Stimulated activated CD8-positive, alpha-beta memory T cell treated with anti-CD3 and anti-CD28 coated beads, Interleukin-15, amount 100 ng/mL, for 48 hours (primary cell): ENCODE data around the gene CXADR.
"Not testable (repeated sequence)": the region's sequence is repeated elsewhere in the genome, so short reads cannot be mapped to it uniquely, and the experiment has no call there.

ENCODE experiments used
- DNase-seq, 2 donors: peaks; one replicate each; pipeline ENCODE4 v3.0.0-alpha.2; 2020; ENCODE audit warnings: low read depth in 2 of 2

The CXADR gene

DNA sequence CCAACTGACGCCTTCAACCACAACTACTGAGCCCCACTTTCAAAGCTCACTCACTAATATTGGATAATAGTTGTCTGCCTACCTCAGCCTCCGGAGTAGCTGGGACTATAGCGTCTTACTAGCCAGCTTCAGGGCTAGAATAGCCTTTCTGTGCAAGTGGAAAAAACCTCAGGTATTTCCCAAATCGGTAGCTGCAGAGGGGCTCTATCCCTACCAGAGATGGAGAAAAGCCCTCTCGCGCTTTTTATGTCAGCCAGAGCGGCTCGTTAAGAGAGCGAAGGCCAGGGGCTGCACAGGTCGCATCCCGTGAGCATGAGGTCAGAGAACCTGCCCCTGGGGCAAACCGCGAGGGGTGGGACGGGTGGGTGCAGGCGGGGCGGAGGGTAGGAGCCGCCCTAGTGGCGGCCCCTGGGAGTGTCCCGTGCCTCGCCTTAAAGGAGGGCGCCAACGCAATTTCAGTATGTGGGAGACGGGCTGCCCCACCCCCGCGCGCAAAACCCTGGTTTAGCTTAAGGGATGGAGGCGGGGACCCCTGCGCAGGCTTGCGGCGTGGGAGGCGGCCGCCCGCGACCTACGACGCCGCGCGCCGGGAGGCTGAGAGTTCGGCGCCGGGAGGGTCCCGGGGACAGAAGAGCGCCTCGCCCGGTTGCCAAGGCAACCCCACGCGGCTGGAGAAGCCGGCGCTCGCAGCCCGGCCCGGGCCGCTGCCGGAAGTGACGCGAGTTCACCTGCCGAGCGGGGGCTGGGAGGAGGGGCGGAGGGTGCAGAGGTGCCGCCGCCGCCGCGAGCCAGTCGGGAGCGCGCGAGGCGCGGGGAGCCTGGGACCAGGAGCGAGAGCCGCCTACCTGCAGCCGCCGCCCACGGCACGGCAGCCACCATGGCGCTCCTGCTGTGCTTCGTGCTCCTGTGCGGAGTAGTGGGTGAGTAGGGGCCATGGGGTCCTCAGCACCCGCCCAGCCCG, at the start of gene CXADR:
CXADR (plus strand) TSS at position 791 of the 961 bp plus-strand sequence; CDS start at position 878, 87 bp downstream.
- DNase-seq, result peak; percentile 61 to 68

DNA sequence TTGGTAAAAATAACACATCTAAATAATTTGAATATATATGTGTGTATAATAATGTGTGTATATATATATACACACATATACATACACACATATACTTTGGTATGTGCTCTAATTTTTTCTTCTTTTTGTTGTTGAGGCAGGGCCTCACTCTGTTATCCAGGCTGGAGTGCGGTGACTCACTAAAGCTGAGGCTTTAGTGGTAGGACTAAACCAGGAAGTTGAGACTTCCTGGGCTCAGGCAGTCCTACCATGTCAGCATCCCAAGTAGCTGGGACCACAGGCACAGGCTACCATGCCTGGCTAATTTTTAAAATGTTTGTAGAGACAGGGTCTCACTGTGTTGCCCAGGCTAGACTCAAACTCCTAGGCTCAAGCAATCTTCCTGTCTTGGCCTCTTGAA, 46.7 kb upstream of the CXADR start:
- no peak for DNase-seq

DNA sequence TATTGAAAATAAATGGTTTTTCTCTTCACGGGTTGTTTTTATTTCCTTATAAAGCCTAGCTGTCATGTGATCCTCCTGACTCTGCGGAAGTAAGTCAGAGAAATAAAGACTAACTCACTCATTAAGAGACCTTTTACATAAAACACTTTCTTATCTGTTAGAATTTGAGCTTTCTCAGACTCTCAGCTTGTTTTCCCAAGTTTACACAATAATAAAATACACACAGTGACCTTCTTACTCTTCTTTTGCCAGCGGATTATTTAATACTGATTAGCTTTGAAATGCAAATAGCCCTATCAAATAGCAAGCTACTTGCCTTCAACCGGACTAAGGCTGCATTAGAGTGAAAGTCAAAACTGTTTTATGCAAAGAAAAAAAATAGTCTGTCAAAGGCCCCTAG, 45.5 kb upstream of the CXADR start:
- DNase-seq, result no peak

DNA sequence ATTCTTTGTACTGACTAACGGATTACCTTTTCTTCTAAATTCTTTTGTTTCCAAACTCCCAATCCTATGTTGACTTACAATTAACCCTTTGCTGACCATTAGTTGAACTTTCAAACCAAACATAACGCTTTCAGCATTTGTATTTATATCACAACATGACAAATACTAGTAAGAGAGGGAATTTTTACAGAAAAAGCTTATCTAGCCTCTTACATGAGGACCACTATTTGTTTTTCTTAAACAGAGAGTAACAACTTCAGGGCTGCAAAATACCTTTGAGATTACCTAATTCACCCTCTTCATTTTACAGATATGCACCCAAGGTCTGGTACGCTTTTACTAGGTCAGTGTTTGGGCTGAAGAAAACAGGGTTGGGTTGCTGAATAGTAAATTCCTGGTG, 45.0 kb upstream of the CXADR start:
- no peak for DNase-seq

DNA sequence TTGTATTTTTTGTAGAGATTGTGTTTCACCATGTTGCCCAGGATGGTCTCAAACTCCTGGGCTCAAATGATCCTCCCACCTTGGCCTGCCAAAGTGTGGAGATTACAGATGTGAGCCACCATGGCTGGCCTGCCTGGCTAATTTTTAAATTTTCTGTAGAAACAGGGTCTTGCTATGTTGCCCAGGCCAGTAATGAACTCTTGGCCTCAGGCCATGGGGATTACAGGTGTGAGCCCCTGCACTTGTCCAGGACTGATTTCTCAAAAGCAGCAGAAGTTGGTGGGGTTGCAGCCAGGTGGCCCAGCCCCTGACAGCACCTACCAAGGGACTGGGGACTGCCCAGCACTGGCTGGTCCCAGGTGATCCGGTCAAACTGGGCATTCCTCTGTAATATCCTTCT, 44.1 kb upstream of the CXADR start:
- no peak for DNase-seq

DNA sequence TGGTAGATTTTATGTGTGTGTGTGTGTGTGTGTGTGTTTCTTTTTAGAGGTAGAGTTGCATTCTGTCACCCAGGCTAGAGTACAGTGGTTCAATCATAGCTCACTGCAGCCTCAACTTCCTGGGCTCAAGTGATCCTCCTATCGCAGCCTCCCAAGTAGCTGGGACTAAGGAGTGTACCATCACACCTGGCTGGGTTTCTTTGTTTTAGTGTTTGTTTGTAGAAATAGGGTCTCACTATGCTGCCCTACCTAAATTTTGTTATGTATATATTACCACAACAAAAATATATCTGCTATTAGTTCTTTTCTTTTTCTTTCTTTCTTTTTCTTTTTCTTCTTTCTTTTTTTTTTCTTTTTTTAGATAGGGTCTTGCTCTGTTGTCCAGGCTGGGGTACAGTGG, 43.1 kb upstream of the CXADR start:
- DNase-seq, result no peak

DNA sequence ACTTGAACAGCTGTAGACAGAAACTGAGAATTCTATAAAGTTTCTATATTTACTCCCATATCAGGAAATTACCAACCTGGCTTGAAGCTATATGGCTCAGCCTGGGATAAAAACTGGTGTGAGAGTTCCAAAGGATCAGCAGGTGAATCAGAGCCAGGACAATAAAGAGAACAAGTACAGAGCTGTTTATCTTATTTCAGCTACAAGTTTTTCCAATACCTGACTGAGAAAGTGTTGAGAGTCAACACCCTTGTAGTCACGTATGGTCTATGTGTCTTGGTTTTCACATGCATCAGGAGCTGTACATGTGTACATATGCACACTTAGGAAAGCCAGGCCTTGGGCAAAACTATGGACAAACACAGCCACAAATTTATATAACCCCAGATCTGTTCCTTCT, 40.7 kb upstream of the CXADR start:
- no peak for DNase-seq

DNA sequence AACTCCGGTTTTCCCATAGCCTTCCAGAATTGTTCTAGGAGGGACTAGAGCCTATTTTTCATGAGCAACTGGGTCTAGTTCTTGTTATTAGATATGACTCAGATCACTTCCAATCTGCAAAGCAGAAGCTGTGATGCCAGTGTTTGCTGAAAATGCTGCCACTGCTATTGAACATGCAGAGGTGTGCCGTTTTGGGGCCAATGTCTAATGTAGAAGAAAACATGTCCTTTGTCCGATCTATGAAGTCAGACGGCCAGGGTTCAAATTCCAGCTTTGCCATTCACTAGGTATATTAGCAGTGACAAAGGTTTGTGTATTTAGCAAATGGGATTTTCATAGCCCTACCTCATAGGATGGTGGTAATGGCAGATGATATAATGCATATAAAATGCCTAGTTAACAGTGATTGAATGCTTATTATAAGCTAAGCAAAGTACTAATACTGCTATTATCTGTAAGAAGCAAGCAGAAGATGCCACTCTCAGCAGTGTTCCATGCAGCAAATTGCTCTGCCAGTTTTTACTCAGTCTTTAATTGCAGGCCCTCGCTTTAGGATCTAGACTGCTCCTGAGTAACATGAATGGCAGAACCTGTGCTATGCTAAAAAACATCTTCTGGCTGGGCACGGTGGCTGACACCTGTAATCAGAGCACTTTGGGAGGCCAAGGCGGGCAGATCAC, 40.1 kb upstream of the CXADR start:
- no peak for DNase-seq

DNA sequence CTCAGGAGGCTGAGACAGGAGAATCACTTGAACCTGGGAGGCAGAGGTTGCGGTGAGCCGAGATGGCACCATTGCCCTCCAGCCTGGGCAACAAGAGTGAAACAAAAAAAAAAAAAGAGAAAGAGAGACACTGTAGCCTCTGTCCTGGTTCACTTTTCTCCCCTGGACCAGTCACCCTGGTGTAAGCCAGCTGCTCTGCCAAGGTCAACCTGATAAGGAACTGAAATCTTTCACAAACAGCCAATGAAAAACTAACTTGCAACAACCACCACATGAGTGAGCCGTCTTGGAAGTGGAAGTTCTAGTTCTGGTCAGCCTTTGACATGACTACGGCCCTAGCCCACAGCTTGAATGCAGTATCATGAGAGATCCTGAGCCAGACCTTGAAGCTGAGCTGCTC, 36.8 kb upstream of the CXADR start:
- no peak for DNase-seq

DNA sequence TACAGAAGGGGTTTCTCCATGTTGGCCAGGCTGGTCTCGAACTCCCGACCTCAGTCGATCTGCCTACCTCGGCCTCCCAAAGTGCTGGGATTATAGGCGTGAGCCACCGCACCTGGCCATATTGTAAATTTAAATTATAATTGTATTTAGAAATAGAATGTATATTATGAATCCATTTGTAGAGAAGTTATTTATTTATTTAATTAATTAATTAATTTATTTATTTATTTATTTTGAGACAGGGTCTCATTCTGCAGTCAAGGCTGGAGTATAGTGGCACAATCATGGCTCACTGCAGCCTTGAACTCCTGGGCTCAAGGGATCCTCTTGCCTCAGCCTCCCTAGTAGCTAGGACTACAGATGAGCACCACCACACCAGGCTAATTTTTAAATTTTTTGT, 34.7 kb upstream of the CXADR start:
- not testable (repeated sequence) for DNase-seq

DNA sequence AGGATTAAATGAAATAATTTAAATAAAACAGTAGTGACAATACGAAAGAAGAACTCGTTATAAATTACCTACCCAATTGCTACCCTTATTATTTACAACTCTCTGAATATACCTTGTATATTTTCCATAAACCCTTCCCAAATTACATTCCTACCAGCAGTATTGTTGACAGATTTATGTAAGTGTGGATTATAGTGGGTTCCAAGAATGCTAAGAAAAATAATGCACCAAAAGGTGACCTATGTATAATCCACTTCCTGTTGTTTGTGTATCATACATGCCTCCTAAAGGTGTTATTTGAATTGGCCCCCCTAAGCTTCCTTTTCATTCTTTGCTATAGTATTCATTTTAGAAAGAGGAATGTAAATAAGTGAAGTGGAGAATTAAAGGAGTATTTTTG, 33.2 kb upstream of the CXADR start:
- DNase-seq, result no peak

DNA sequence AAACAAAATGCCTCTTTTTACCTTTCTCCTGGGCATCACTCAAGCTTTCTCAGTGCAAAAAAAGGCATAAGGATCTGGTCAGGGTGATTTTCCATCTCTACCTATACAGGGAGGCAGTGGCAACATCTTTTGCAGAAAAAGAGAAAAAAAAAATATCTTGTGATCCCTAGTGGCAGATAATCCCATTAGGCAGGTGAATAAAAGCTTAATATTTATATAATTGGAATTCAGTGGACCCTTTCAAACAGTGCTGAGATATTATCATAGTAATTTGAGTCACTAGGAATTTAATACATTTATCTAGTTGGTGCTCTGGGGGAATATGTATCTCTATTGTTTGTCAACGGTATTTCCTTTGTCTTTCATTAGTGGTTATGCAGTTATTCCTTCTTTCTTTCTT, 29.9 kb upstream of the CXADR start:
- DNase-seq, result no peak

DNA sequence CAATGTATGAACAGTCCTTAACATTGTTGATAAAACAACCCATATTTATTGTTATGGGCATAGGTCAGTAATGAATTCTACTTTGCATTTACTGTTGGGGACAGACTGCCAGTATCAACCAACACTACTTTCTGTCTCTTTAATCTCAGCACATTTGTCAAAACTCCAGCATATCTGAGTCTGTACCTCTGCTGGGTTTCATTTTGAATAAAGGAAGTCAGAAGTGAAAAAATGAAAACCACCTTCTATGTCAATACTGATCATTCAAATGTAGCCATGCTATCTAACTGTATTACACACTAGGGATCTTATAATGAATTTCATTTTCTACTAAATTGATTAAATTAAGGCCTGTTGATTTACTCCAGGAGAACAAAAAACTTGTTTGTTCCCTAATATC, 24.2 kb upstream of the CXADR start:
- DNase-seq, result no peak

DNA sequence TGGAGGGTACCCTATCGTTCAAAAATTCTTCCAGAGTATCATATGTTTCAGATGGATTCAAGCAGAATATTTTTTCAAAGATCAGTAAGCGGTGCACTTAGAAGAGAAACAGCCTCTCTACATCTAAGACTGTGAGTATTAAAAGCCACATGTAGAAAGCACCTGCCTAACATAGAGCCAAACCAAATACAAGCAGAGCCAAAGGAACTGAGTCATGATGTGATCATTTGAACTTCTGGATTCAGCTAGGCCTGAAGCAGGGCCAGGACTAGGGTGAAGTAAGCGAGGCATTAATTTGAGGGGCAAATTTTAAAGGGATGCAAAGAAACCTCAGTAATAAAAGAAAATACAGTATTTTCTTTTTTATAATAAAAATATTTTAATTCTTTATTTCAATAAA, 23.3 kb upstream of the CXADR start:
- DNase-seq, result not testable (repeated sequence)

DNA sequence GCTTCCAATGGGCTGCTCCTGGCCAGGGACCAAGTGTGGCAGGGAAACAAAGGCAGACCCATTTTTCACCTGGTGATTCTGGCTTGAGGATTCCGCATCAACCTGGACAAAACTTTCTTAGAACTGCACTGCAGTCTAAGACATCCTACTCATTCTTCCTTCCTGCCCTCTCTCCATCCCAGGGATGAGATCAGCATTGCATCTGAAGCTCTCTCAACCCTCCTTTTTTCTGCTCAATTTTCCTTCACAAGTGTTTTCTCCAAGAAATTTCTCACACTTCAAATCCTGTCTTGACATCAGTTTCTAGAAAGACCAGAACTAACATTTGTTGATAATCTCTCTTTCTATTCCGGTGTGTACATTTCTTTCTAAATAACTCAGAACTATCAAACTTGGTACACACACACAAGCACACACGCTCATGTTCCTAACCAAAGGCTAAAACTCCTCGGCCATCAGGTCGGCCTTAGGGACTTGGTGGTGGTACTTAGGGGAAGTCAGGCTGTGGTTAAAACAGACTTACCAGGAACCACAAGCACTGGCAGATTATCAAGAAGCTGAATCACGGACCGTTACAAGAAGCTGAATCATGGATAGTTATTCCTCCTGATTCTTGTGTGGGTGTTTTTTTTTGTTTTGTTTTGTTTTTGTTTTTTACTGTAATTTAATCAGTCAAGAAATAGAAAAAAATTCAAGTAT, 21.0 kb upstream of the CXADR start:
- no peak for DNase-seq

DNA sequence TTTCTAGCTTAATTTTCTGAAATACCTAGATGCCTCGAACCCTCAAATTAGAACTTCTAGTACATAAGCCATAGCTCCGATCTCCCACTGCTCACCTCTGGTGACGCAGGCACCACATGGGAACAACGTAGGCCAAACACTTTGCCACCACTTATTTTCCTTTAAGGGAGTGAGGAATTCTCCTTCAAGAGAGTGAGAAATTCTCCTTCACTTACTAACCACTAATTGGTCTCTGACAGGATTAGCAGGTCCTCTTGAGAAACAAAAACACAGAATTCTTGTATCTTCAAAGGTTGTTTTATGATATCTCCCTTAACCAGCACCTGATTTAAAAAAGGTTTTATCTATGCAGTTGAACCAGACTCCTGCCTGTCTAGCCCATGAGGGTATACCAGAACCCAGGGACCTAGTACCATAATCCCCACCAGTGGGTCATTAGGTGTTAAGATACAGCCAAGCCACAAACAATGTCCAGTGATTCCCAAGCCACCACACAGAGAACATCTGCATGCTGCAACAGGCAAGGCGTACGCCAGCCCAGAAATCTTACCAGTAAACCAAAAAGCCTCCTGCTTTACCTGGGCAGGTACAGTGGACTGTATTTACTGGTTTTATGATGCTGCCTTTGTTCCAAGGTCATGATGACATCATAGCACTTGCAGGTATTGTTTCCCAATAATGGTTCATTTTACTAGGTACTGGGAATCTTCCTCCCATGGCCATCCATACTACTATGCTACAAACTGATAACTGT, 20.3 kb upstream of the CXADR start:
- no peak for DNase-seq

DNA sequence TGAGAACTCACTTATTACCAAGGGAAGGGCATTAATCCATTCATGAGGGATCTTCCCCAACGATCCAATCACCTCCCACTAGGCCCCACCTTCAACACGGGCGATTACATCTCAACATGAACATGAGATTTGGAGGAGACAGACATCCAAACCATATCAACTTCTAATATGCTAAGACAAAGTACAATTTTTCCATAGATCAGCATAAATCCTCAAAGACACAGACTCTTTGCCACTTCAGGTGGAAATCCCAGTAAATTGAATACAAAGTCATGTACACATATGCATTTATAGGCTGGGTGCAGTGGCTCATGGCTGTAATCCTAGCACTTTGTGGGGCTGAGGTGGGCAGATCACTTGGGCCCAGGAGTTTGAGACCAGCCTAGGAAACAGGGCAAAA, 18.8 kb upstream of the CXADR start:
- DNase-seq, result no peak

DNA sequence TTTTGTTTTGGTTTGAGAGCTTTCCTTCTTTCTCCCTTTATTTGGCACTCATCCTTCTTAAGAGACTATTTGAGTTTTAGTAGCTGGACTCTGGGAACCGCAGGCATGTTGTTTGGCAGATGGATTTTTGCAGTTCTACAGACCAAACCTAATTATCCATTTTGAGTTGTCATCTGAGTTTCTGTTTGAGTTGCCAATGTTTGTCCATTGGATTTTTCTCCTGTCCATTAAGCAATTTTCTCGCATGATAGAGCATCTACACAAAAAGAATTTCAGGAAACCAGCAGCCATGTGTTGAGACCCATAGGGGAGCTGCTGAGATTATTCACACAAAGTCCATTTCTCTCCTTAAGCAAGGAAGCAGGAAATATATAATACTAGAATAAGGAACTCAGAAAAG, 17.2 kb upstream of the CXADR start:
- DNase-seq, result no peak

DNA sequence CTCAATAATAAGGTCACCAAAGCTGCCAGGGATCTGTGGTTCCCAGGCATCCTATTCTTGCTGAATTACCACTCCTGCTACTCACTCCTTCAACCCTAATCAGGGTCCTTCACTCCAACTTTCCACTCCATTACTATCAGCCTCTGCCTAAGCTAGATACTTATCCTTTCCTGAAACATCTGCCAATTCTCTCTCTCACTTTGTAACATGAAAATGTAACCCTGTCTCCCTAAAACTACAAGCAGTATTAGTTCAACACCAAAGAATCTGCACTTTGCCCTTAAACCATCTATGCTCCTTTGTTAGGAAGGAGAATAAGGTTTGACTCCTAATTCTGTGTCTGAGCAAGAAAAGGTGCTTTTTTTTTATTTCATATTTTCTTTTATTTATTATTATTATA, 15.5 kb upstream of the CXADR start:
- DNase-seq, result no peak

DNA sequence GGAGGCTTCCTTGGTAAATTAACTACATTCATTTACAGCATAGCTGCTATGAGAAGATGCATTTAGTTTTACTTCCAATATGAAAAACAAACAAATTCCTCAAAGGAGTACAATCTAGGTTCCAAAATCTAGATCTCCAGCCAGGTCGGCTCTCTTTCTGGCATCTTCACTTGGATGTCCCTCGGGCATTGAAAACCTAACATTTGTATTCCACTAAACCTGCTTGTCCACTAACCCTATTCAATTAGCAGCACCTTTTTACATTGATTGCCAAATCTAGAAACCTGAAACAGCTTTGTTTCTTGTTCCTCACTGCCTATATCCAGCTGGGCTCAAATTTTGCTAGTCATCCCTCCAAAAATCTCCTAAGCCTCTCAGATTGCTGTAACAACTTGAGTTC, 14.3 kb upstream of the CXADR start:
- DNase-seq, result no peak

DNA sequence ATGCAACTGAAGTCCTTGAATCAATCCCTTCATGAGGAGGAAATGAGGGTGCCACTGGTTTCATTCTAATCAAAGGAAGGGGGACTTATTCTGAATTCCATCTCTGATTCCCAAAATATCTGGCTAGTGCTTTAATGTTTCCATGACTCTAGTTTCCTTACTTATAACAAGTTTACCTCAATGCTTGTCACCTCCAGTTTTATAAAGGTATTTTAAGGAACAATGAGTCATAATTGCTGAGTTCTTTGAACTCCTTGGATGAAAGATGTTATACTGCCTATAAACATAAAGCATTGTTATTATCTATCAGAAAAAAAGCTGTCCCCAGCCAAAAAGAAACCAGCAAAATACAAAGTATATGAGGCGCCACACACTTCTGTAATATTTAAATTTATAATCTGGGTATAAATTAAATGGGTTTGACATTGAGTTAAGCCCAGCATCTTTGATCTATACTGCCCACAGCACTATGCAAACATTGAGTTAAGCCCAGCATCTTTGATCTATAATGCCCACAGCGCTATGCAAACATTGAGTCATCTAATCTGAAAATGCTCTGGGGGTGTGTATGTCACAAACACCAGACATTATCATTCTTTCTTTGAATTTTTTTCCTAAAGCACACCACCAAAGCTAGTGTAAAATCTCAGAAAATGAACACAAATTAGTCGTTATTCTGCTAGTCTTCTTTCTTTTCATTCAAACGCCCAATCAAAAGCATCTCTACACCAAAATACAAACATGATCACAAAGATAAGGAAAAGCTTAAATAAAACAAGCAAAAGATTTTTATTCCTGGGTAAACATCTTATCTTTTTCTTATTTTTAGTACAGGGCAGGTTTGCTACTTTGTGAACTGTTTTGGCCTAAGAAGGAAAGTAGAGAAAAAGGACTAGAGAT, 11.5 kb upstream of the CXADR start:
- no peak for DNase-seq
